Esophagus squamous epithelium (tissue), 5 donors: ENCODE measurements around the gene AIF1L. TPM values are rescaled to one million over a fixed set of nuclear protein-coding genes. Genes with fewer than 3 reads are reported as not detected.
"Not testable (repeated sequence)": the region's sequence is repeated elsewhere in the genome, so short reads cannot be mapped to it uniquely, and the experiment has no call there.

Experiments
- DNase-seq: peaks from one replicate; lab custom pipeline; 2025; lab: John Stamatoyannopoulos, UW
- H3K27ac ChIP-seq, 4 donors: fragments of 200-600 bp; sonication (generic); one replicate each; pipeline ENCODE4 v1.5.1; 2016 to 2019; ENCODE audit warnings: mild to moderate bottlenecking in 1 of 4
- H3K27me3 ChIP-seq, 4 donors: fragments of 200-600 bp; sonication (generic); 1 replicate in 3 of 4; 2 replicates in 1 of 4; pipeline versions ENCODE4 v1.5.1 to v1.6.0; 2017 to 2021; ENCODE audit warnings: antibody characterized with exemption in 1 of 4
- H3K36me3 ChIP-seq, 3 donors: fragments of 200-600 bp; sonication (generic); one replicate each; pipeline ENCODE4 v1.5.1; 2016 to 2019
- H3K4me1 ChIP-seq, 3 donors: fragments of 200-600 bp; sonication (generic); one replicate each; pipeline ENCODE4 v1.5.1; 2017 to 2019
- H3K4me3 ChIP-seq, 4 donors: fragments of 200-600 bp; sonication (generic); 1 replicate in 3 of 4; 2 replicates in 1 of 4; pipeline ENCODE4 v1.5.1; 2016 to 2019; ENCODE audit warnings: mild to moderate bottlenecking in 2 of 4, moderate library complexity in 1 of 4
- H3K9me3 ChIP-seq, 3 donors: fragments of 200-600 bp; sonication (generic); one replicate each; pipeline ENCODE4 v1.5.1; 2016 to 2019
- POLR2A ChIP-seq, 4 donors: fragments of 450-650 bp; IDR thresholded peaks; one replicate each; pipeline ENCODE4 v1.6.1; 2017; ENCODE audit warnings: antibody characterized with exemption in 4 of 4, mild to moderate bottlenecking in 4 of 4, moderate library complexity in 3 of 4
- WGBS, 2 donors: methylation state at CpG; one replicate each; pipeline ENCODE4 v1.1.5; 2018; 5-methylcytosine and 5-hydroxymethylcytosine counted together
- intact Hi-C: fragments of 100-400 bp; cut with DNase I; formaldehyde crosslinking; loops from one replicate; pipeline ENCODE4 v1.15.0; 2022
- total RNA-seq, 4 donors: library from RNA; depleted of rRNA; stranded (reverse); fragments of >200 nt; gene quantifications; one replicate each; pipeline ENCODE4 v1.1.0, GENCODE V29; 2016
- TF ChIP-seq, protein P1 (sequence below), 6 experiments: fragments of 450-650 bp in 4 of 6; fragments of 200-600 bp in 2 of 6; sonication (generic) in 2 of 6; IDR thresholded peaks; one replicate each; pipeline ENCODE4 v1.5.1; 2016 to 2019; ENCODE audit warnings: antibody characterized with exemption in 6 of 6, mild to moderate bottlenecking in 4 of 6, moderate library complexity in 4 of 6
- donor health status: DM: yes; HTN: yes; CAD: no.

The AIF1L gene
- total RNA-seq, 4 donors from 2014 or later = 30.4 to 71.6 (median 38.3) TPM

GRCh38 chr9:131148966-131149687, 52.8 kb downstream of the AIF1L start:
- no peak for TF ChIP-seq POLR2A (IDR thresholded peaks at IDR 0.05)
- TF ChIP-seq, protein P1, sequence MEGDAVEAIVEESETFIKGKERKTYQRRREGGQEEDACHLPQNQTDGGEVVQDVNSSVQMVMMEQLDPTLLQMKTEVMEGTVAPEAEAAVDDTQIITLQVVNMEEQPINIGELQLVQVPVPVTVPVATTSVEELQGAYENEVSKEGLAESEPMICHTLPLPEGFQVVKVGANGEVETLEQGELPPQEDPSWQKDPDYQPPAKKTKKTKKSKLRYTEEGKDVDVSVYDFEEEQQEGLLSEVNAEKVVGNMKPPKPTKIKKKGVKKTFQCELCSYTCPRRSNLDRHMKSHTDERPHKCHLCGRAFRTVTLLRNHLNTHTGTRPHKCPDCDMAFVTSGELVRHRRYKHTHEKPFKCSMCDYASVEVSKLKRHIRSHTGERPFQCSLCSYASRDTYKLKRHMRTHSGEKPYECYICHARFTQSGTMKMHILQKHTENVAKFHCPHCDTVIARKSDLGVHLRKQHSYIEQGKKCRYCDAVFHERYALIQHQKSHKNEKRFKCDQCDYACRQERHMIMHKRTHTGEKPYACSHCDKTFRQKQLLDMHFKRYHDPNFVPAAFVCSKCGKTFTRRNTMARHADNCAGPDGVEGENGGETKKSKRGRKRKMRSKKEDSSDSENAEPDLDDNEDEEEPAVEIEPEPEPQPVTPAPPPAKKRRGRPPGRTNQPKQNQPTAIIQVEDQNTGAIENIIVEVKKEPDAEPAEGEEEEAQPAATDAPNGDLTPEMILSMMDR (IDR thresholded peaks at IDR 0.05) = no peak
- Histone ChIP-seq H3K27me3 (no peaks in the 10 kb centered on the region), H3K4me3 (no peak overlapping the region), H3K4me1 (no peaks in the 10 kb centered on the region), H3K36me3 (peaks cover 10 to 100% (median 77%) of the 10 kb centered on the region in 3 donors), H3K9me3 (no peaks in the 10 kb centered on the region), H3K27ac (no peak overlapping the region)
- DNase-seq = no peak
- WGBS, 2 donors = 75 to 78% methylated on average over 7 of the region's 7 CpGs
- intact Hi-C loops = no loop called here

DNA sequence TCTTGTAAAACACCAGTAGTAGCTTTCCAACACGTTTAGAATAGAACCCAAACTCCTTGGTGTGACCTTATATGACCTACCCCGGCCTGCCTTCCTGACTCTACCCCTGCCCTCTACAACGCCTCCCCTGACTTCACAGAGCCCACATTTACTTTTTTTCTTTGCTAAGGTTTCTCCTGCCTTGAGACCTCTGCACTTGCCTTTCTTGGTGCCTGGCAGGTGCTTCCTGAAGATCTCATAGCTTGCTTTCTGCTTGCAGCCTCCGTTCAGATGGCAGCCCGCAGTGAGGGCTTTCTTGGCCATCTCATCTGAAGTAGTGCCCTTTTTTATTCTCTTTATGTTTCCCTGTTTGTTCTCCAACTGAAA, 53.3 kb downstream of the AIF1L start:
- WGBS, 2 donors = 56 to 76% methylated on average over 5 of the region's 5 CpGs
- intact Hi-C loops = no loop called here
- Histone ChIP-seq H3K27me3 (no peaks in the 10 kb centered on the region), H3K4me3 (no peak overlapping the region), H3K36me3 (peaks cover 10 to 100% (median 77%) of the 10 kb centered on the region in 3 donors), H3K9me3 (no peaks in the 10 kb centered on the region), H3K4me1 (no peaks in the 10 kb centered on the region), H3K27ac (no peak overlapping the region)
- DNase-seq = no peak
- no peak for TF ChIP-seq POLR2A (IDR thresholded peaks at IDR 0.05)
- TF ChIP-seq, protein P1 (IDR thresholded peaks at IDR 0.05) = no peak

- H3K27me3 ChIP-seq = no peaks in the 10 kb centered on the region
- no peak overlapping the region for H3K27ac ChIP-seq
- no peaks in the 10 kb centered on the region for H3K4me1 ChIP-seq
- 76 to 90% methylated on average over 4 of the region's 4 CpGs for WGBS, 2 donors
- H3K36me3 ChIP-seq = peaks cover 0 to 100% (median 58%) of the 10 kb centered on the region in 3 donors
- DNase-seq = no peak
- no peak overlapping the region for H3K4me3 ChIP-seq
- intact Hi-C loops = no loop called here
- TF ChIP-seq, protein P1 (IDR thresholded peaks at IDR 0.05) = no peak
- no peak for TF ChIP-seq POLR2A (IDR thresholded peaks at IDR 0.05)
- H3K9me3 ChIP-seq = no peaks in the 10 kb centered on the region
Measured at GRCh38 chr9:131153595-131153994, 57.3 kb downstream of the AIF1L start.

GRCh38 chr9:131158673-131159072, 62.3 kb downstream of the AIF1L start:
- peaks cover 10 to 100% (median 57%) of the 10 kb centered on the region in 3 donors for H3K36me3 ChIP-seq
- H3K27ac ChIP-seq, H3K27me3 ChIP-seq, intact Hi-C loops, H3K9me3 ChIP-seq, H3K4me1 ChIP-seq, DNase-seq, H3K4me3 ChIP-seq: not testable (repeated sequence)
- WGBS, 2 donors = 84 to 88% methylated on average over 1 of the region's 1 CpG

- H3K4me3 ChIP-seq = no peak overlapping the region
- no peak overlapping the region for H3K27ac ChIP-seq
- DNase-seq = no peak
- WGBS, 2 donors = 86 to 100% methylated on average over 1 of the region's 1 CpG
- peaks cover 15 to 100% (median 56%) of the 10 kb centered on the region in 3 donors for H3K36me3 ChIP-seq
- H3K27me3 ChIP-seq = no peaks in the 10 kb centered on the region
- no peaks in the 10 kb centered on the region for H3K4me1 ChIP-seq
- no peaks in the 10 kb centered on the region for H3K9me3 ChIP-seq
- TF ChIP-seq, protein P1 (IDR thresholded peaks at IDR 0.05) = no peak
- no peak for TF ChIP-seq POLR2A (IDR thresholded peaks at IDR 0.05)
- intact Hi-C loops = no loop called here
Measured at GRCh38 chr9:131160416-131161112, 64.2 kb downstream of the AIF1L start.
